SU-DHL-6 (cell line): ENCODE results near the gene SENP3.

Experiments used
- H2AFZ ChIP-seq: fragments of 200-600 bp; sonication (generic); 2 replicates; pipeline ENCODE4 v1.6.1; 2014; ENCODE audit warnings: low read depth, mild to moderate bottlenecking, moderate library complexity, mixed read lengths, antibody characterized with exemption, low read length; ENCODE audit not compliant: severe bottlenecking
- H3F3A ChIP-seq: fragments of 200-600 bp; shearing (Covaris generic); 2 replicates; pipeline ENCODE4 v1.6.0; 2016; ENCODE audit warnings: antibody characterized with exemption, mild to moderate bottlenecking; ENCODE audit not compliant: insufficient read depth
- H3K27ac ChIP-seq: fragments of 200-600 bp; sonication (generic); 2 replicates; pipeline ENCODE4 v1.5.1; 2016; ENCODE audit warnings: low read depth, mild to moderate bottlenecking, low read length, moderate library complexity, mixed read lengths
- H3K27me3 ChIP-seq: fragments of 200-600 bp; sonication (generic), shearing (Covaris generic); 2 replicates; pipeline ENCODE4 v1.6.0; 2014; ENCODE audit warnings: mild to moderate bottlenecking, low read length
- H3K36me3 ChIP-seq: fragments of 200-600 bp; sonication (generic); 2 replicates; pipeline ENCODE4 v1.6.1; 2014; ENCODE audit warnings: mild to moderate bottlenecking, low read length, mixed read lengths
- H3K4me2 ChIP-seq: fragments of 300-600, 200-600 bp; shearing (Covaris generic), sonication (generic); 2 replicates; pipeline ENCODE4 v1.6.0; 2014; ENCODE audit warnings: low read length, low read depth, mild to moderate bottlenecking; ENCODE audit not compliant: poor library complexity, severe bottlenecking
- H3K4me3 ChIP-seq: fragments of 200-600 bp; sonication (generic); 2 replicates; pipeline ENCODE4 v1.5.1; 2014; ENCODE audit warnings: antibody characterized with exemption, low read length, mild to moderate bottlenecking, mixed read lengths; ENCODE audit not compliant: insufficient read depth, poor library complexity, severe bottlenecking
- H3K79me2 ChIP-seq: fragments of 200-600 bp; sonication (generic); 2 replicates; pipeline ENCODE4 v1.6.1; 2014; ENCODE audit warnings: mild to moderate bottlenecking, low read length, moderate library complexity; ENCODE audit not compliant: insufficient read depth
- H3K9ac ChIP-seq: fragments of 200-600 bp; sonication (generic); 2 replicates; pipeline ENCODE4 v1.7.0; 2014; ENCODE audit warnings: mild to moderate bottlenecking, low read length
- H3K9me2 ChIP-seq: fragments of 200-600 bp; sonication (generic); replicated peaks from 2 replicates; pipeline ENCODE4 v1.6.1; 2014; ENCODE audit warnings: low read length; ENCODE audit not compliant: insufficient read depth
- H3K9me3 ChIP-seq: fragments of 200-600 bp; sonication (generic); 2 replicates; pipeline ENCODE4 v1.6.1; 2014; ENCODE audit warnings: low read length, mixed read lengths; ENCODE audit not compliant: insufficient read depth
- H4K20me1 ChIP-seq: fragments of 200-600 bp; sonication (generic); 2 replicates; pipeline ENCODE4 v1.6.1; 2014; ENCODE audit warnings: low read depth, mild to moderate bottlenecking, antibody characterized with exemption, low read length, moderate library complexity, mixed read lengths
- EZH2phosphoT487 ChIP-seq: fragments of 200-600 bp; sonication (generic), shearing (Covaris generic); conservative IDR thresholded peaks from 2 replicates; pipeline ENCODE4 v1.6.1; 2018; ENCODE audit warnings: mild to moderate bottlenecking, antibody characterized with exemption, low read length, moderate library complexity, mixed read lengths
- TF ChIP-seq, protein P1 (sequence below): fragments of 200-600 bp; sonication (generic); IDR thresholded peaks from one replicate; pipeline ENCODE4 v1.5.1; 2017; ENCODE audit warnings: antibody characterized with exemption, mild to moderate bottlenecking, low read length, moderate library complexity; ENCODE audit not compliant: insufficient read depth, poor library complexity, severe bottlenecking

SENP3 gene

DNA sequence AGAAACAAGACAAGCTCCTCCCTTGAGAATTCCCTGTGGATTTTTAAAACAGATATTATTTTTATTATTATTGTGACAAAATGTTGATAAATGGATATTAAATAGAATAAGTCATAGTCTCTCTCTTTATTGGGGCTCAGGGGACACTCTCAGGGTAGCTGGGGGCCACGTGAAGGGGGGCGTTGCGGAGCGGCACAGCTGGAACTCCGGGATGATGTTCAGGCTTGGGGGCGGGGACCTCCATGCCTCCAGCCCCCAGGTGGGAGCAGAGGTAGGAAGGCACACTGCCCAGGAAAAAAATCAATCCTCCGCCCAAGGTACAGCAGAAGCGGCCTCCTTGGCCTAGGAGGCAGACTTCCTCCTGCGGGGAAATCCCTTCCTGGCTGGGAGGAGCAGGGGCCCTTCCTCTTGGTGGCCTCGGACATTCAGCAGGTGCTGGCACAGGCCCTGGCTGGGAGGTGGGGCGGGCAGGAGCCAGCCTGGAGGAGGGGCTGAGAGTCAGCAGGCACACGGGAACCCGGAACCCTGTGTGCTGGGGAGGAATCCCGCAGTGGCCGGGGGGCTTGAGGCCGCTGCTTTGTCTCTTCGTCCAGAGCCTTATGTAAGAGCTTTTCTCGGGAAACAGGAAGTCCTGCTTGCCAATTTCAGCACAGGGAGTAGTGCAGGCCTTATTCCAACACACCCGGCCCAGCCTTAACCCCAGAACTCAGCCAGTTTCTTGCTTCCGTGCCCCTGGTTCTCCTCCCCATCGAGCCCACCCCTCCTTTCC lies 3.8 kb upstream of the SENP3 start:
- TF ChIP-seq, protein P1, sequence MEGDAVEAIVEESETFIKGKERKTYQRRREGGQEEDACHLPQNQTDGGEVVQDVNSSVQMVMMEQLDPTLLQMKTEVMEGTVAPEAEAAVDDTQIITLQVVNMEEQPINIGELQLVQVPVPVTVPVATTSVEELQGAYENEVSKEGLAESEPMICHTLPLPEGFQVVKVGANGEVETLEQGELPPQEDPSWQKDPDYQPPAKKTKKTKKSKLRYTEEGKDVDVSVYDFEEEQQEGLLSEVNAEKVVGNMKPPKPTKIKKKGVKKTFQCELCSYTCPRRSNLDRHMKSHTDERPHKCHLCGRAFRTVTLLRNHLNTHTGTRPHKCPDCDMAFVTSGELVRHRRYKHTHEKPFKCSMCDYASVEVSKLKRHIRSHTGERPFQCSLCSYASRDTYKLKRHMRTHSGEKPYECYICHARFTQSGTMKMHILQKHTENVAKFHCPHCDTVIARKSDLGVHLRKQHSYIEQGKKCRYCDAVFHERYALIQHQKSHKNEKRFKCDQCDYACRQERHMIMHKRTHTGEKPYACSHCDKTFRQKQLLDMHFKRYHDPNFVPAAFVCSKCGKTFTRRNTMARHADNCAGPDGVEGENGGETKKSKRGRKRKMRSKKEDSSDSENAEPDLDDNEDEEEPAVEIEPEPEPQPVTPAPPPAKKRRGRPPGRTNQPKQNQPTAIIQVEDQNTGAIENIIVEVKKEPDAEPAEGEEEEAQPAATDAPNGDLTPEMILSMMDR, result no peak
- TF ChIP-seq EZH2phosphoT487, result no peak
- no peaks in the 10 kb centered on the region for H4K20me1 ChIP-seq
- H3K36me3 ChIP-seq, result no peaks in the 10 kb centered on the region
- H3K4me2 ChIP-seq, result no peak overlapping the region
- H3K27ac ChIP-seq, result no peak overlapping the region
- peaks cover 12% of the 10 kb centered on the region for H3K79me2 ChIP-seq
- H3K27me3 ChIP-seq, result no peaks in the 10 kb centered on the region
- H3K9me2 ChIP-seq, result no peaks in the 10 kb centered on the region
- no peak overlapping the region for H2AFZ ChIP-seq
- no peaks in the 10 kb centered on the region for H3K9me3 ChIP-seq
- H3K4me3 ChIP-seq, result no peak overlapping the region
- H3F3A ChIP-seq, result no peaks in the 10 kb centered on the region
- H3K9ac ChIP-seq, result no peak overlapping the region

DNA sequence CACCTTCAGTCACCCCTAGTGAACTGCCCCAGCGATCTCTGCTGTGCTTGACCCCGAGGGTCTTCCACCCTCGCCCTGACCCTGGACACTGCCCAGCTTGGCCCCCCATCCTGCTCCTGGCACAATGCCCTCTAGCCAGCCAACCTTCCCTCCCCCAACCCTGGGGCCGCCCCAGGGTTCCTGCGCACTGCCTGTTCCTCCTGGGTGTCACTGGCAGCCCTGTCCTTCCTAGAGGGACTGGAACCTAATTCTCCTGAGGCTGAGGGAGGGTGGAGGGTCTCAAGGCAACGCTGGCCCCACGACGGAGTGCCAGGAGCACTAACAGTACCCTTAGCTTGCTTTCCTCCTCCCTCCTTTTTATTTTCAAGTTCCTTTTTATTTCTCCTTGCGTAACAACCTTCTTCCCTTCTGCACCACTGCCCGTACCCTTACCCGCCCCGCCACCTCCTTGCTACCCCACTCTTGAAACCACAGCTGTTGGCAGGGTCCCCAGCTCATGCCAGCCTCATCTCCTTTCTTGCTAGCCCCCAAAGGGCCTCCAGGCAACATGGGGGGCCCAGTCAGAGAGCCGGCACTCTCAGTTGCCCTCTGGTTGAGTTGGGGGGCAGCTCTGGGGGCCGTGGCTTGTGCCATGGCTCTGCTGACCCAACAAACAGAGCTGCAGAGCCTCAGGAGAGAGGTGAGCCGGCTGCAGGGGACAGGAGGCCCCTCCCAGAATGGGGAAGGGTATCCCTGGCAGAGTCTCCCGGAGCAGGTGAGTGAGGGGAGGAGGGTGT lies 3.0 kb upstream of the SENP3 start, which contains the start of gene TNFSF13:
TNFSF13 (plus strand) TSS at position 207 of the 776 bp plus-strand sequence; CDS start at position 497, 290 bp downstream.
- Histone ChIP-seq H3K79me2 (peaks cover 19% of the 10 kb centered on the region), H3K9ac (no peak within 1 kb of the TSS), H3K27me3 (no peaks in the 10 kb centered on the region), H3K9me3 (no peaks in the 10 kb centered on the region), H3K36me3 (no peaks in the 10 kb centered on the region), H3K4me2 (no peak within 1 kb of the TSS), H3K9me2 (no peaks in the 10 kb centered on the region), H2AFZ (no peak within 1 kb of the TSS), H3F3A (no peaks in the 10 kb centered on the region), H3K4me3 (no peak within 1 kb of the TSS), H3K27ac (no peak within 1 kb of the TSS), H4K20me1 (no peaks in the 10 kb centered on the region)
- TF ChIP-seq, protein P1, result no peak
- TF ChIP-seq EZH2phosphoT487, result no peak

DNA sequence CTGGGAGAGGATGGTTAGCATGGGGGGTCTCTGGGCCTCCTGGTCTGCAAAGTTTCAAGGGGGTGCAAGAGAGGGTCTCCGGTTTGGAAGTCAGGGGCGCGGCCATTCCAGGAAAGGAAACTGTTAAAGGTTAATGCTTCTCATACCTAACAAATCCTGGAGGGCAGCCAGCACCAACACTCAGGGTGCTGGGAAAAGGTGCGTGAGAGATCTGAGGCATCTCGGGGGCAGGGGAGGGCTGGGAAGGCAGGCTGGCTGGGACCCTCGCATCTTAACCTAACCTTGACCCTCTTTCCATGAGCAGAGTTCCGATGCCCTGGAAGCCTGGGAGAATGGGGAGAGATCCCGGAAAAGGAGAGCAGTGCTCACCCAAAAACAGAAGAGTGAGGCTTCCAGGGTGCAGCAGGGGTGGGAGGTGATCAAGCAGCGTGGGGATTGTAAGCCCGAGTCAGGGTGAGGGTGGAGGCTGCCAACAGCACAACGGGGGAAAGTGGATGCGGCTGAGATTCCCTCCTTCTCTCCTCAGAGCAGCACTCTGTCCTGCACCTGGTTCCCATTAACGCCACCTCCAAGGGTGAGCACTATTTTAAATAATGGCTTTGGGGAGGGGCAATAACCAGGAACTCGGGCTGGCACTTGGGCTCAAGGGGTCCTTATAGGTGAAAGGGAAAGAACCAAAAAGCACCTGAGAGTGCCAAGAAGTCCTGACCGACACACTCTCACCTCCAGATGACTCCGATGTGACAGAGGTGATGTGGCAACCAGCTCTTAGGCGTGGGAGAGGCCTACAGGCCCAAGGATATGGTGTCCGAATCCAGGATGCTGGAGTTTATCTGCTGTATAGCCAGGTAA lies 2.2 kb upstream of the SENP3 start:
- Histone ChIP-seq H3F3A (no peaks in the 10 kb centered on the region), H3K79me2 (peaks cover 27% of the 10 kb centered on the region), H3K36me3 (0 out of 2 replicates have a peak, but pooled peaks cover 2% of the 10 kb centered on the region), H2AFZ (no peak overlapping the region), H3K9me3 (no peaks in the 10 kb centered on the region), H3K9me2 (no peaks in the 10 kb centered on the region), H3K27me3 (no peaks in the 10 kb centered on the region), H3K9ac (no peak overlapping the region), H3K4me2 (no peak overlapping the region), H4K20me1 (no peaks in the 10 kb centered on the region), H3K4me3 (no peak overlapping the region), H3K27ac (no peak overlapping the region)
- TF ChIP-seq, protein P1, result no peak
- no peak for TF ChIP-seq EZH2phosphoT487
